ENCODE data around the gene ARL1. TPM values are rescaled to one million over a fixed set of nuclear protein-coding genes. Genes with fewer than 3 reads are reported as not detected.

The ARL1 gene
- total RNA-seq, 1 donor from 2014 or later, result 16.0 TPM

GRCh38 chr12:101351682-101352081 lies 55.9 kb downstream of the ARL1 start:
- Histone ChIP-seq H3K36me3 (peaks cover 31 to 65% of the 10 kb centered on the region in 2 donors), H3K4me3 (no peak overlapping the region), H3K9me3 (no peaks in the 10 kb centered on the region), H3K4me1 (no peaks in the 10 kb centered on the region), H3K27me3 (no peaks in the 10 kb centered on the region), H3K27ac (no peak overlapping the region)
- no peak for TF ChIP-seq CTCF (IDR thresholded peaks at IDR 0.05)
- no peak for DNase-seq (ENCODE audit: low spot score in 2 of 2)
- intact Hi-C loops (cut with DNase I), result no loop called here

GRCh38 chr12:101343893-101344292 lies 63.7 kb downstream of the ARL1 start:
- peaks cover 42 to 67% of the 10 kb centered on the region in 2 donors for H3K36me3 ChIP-seq
- no peak for TF ChIP-seq CTCF (IDR thresholded peaks at IDR 0.05)
- no peaks in the 10 kb centered on the region for H3K4me1 ChIP-seq
- intact Hi-C loops (cut with DNase I), result no loop called here
- no peak overlapping the region for H3K27ac ChIP-seq
- H3K4me3 ChIP-seq, result no peak overlapping the region
- no peak for DNase-seq (ENCODE audit: low spot score in 2 of 2)
- H3K27me3 ChIP-seq, result no peaks in the 10 kb centered on the region
- no peaks in the 10 kb centered on the region for H3K9me3 ChIP-seq

Other genes with a start within 250 kb of the ARL1 start
- gene SLC5A8, start 197.5 kb downstream of the ARL1 start, total RNA-seq, result 0.11 TPM
- gene UTP20, start 127.7 kb downstream of the ARL1 start, total RNA-seq, result 8.0 TPM
- not detected for gene SPIC, start 67.6 kb upstream of the ARL1 start, total RNA-seq
- gene MYBPC1, start 187.2 kb upstream of the ARL1 start, total RNA-seq, result not detected